Activated naive CD4-positive, alpha-beta T cell treated with anti-CD3 and anti-CD28 coated beads, Interleukin-2, amount 50 U/mL, for 24 hours (primary cell): ENCODE data around the gene ARHGAP26.

ENCODE experiments used
- H3K27ac Mint-ChIP-seq: one replicate; pipeline ENCODE4 v1.8.0; 2021; ENCODE audit warnings: mild to moderate bottlenecking, mixed read lengths
- H3K27me3 Mint-ChIP-seq: one replicate; pipeline ENCODE4 v1.8.0; 2021; ENCODE audit warnings: mixed read lengths
- H3K36me3 Mint-ChIP-seq: one replicate; pipeline ENCODE4 v1.8.0; 2021; ENCODE audit warnings: mixed read lengths
- H3K4me1 Mint-ChIP-seq: one replicate; pipeline ENCODE4 v1.8.0; 2021; ENCODE audit warnings: mixed read lengths
- H3K4me3 Mint-ChIP-seq: one replicate; pipeline ENCODE4 v1.8.0; 2021; ENCODE audit warnings: mild to moderate bottlenecking, mixed read lengths
- H3K9me3 Mint-ChIP-seq: one replicate; pipeline ENCODE4 v1.8.0; 2021; ENCODE audit warnings: mixed read lengths

The ARHGAP26 gene

DNA sequence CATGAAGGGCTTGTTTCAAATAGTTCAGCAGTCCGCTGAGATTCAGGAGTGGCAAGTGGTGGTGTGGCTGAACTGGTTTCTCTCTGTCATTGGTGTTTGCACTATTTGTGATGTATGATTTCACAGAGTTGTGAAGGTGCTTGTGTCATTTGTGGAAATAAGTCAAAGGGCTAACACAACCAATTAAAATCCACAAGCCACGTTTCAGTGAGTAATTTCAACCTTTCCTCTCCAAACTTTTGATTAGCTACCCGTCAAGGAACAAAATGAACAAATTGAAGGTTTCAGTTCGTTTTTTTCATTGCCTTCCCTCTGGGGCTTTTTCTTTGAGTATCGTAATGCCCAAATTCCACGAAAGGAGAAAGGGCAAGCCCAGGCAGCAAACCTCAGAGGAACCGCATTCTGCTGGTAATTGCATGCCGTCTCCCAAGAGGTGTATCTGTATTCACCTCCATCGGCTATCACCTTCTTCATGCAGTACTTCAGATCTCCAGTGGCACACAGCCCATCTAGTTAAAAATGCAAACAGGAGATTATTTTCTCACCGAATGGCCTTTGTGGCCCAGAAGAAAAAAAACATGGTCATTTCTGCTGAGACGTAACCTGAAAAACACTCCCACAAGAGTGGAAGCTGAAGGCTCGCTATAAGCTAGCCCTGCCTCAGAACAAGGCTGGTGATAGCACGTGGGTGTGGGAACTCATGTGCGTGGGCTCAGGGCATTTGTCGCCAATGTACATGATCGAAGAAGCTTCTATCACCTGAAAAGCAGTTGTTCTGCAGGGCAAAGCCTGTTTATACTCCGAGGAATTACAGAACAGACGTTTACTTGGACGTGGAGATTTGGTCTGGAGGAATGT, 436.2 kb downstream of the ARHGAP26 start:
- peaks cover 12% of the 10 kb centered on the region for H3K36me3 Mint-ChIP-seq
- no peaks in the 10 kb centered on the region for H3K4me1 Mint-ChIP-seq
- H3K4me3 Mint-ChIP-seq: no peak overlapping the region
- no peaks in the 10 kb centered on the region for H3K27me3 Mint-ChIP-seq
- H3K9me3 Mint-ChIP-seq: no peaks in the 10 kb centered on the region
- H3K27ac Mint-ChIP-seq: no peak overlapping the region

DNA sequence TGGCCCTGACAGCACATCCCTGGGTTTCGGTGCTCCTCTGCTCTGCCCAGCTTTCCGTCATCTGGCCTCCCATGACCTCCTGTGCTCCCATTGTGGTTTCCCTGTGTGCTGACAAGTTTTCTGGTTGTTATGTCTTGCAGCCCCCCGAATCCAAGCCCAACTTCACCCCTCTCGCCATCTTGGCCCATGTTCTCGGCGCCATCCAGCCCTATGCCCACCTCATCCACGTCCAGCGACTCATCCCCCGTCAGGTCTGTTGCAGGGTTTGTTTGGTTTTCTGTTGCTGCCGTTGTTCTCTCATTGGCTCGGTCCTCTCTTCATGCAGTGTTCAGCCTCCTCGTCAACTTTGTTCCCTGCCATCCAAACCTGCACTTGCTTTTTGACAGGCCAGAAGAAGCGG, 436.9 kb downstream of the ARHGAP26 start:
- Mint-ChIP-seq H3K27ac (no peak overlapping the region), H3K4me1 (no peaks in the 10 kb centered on the region), H3K4me3 (no peak overlapping the region), H3K36me3 (peaks cover 6% of the 10 kb centered on the region), H3K27me3 (no peaks in the 10 kb centered on the region), H3K9me3 (no peaks in the 10 kb centered on the region)

DNA sequence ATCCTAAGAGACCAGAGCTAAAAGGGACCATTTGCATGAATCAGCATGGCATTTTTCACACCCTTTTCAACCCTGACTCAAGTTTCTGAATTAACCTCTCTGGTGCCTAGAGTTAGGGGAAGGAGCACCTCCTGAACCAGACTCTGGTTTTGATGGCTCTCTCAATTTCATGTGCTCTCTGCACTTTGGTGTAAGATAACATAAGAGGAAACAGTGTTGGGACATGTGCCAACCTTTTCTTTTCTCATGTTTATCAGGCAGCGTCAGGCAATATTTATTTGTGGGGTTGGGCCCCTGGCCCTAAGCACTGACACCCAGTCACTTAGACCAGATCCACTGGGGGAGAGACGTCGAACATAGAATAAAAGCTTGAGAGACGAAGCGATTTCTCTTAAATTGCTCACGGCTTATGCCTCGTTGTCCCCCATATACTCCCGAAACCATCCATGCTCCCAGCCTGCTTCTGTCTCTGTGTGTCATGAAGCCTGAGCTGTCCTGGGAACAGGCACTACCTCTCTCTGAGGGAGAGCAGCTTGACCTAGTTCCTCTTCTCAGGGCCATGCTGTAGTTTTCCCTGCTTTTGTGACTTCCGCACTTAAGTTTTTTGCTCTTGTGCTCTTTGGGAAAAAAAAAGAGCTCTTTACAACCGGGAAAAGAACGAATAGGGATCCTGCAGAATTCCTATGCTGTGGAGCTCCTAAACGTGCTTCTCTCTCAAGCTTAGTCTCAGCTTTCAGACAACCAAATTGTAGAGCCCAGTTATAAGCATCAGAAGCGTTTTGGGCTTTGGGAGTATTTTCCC, 437.6 kb downstream of the ARHGAP26 start:
- no peak overlapping the region for H3K27ac Mint-ChIP-seq
- no peak overlapping the region for H3K4me3 Mint-ChIP-seq
- no peaks in the 10 kb centered on the region for H3K4me1 Mint-ChIP-seq
- H3K36me3 Mint-ChIP-seq: peaks cover 2% of the 10 kb centered on the region
- H3K9me3 Mint-ChIP-seq: no peaks in the 10 kb centered on the region
- no peaks in the 10 kb centered on the region for H3K27me3 Mint-ChIP-seq

DNA sequence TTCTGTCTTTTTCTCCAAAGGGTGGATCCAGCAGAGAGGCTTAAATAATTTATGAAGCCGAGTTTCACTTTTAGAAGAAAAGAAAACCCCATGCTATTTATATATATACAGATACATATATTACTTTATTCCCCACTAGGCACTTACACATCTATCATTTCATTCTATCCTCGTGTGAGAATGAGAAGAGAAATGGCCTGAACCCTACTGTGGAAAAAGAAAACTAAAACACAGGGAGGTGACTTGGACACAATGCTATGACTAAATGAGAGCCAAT, 438.1 kb downstream of the ARHGAP26 start:
- H3K27me3 Mint-ChIP-seq: no peaks in the 10 kb centered on the region
- H3K9me3 Mint-ChIP-seq: no peaks in the 10 kb centered on the region
- H3K4me3 Mint-ChIP-seq: no peak overlapping the region
- H3K4me1 Mint-ChIP-seq: no peaks in the 10 kb centered on the region
- no peak overlapping the region for H3K27ac Mint-ChIP-seq
- peaks cover 4% of the 10 kb centered on the region for H3K36me3 Mint-ChIP-seq

DNA sequence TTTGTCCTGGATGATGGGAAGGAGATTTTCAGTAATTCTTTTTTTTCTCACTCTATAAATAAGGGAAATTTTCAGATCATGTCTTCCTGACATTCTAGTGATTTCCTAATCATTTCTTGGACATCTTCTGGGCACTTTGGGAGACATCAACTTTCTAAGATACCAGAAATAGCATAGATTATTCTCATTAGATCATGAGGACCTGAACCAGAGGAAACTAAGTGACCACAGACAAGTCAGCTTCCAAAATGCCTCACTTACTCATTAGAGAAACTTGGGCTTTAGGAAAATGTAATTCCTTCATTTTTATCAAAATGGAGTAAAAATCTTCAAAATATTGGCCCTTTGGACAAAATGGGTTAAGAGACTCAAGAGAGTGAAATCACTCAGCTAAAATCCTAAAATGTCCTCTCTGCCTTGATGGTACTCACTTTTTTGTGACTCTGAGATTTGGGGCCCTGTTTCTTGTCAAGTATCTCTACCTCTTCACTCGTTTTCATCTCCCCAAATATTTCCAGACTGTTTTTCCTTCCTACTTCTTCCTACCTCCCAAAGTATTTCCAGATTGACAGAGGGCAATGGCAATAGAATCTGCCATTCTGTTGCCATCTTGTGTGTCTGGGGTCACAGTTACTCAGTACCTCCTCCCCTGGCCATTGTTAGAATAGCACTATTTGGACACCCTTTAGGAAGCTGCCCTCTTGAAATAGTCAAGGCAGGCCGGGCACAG, 438.8 kb downstream of the ARHGAP26 start:
- no peak overlapping the region for H3K27ac Mint-ChIP-seq
- peaks cover 5% of the 10 kb centered on the region for H3K36me3 Mint-ChIP-seq
- H3K27me3 Mint-ChIP-seq: no peaks in the 10 kb centered on the region
- H3K4me1 Mint-ChIP-seq: no peaks in the 10 kb centered on the region
- no peaks in the 10 kb centered on the region for H3K9me3 Mint-ChIP-seq
- no peak overlapping the region for H3K4me3 Mint-ChIP-seq

DNA sequence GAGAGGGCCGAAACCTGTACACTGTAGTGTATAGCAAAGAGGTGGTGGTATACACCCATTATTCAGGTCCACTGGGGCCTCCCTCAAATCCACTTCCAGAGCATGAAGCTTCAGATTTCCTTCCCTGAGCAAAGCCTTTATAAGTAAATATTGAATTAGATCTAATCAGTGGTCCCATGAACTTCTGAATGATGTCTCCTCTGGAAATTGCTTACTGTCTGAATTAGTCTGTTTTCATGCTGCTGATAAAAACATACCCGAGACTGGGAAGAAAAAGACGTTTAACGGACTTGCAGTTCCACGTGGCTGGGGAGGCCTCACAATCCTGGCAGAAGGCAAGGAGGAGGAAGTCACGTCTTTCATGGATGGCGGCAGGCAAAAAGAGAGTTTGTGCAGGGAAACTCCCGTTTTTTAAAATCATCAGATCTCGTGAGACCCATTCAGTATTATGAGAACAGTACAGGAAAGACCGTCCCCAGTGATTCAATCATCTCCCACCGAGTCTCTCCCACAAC, 439.8 kb downstream of the ARHGAP26 start:
- no peak overlapping the region for H3K4me3 Mint-ChIP-seq
- H3K4me1 Mint-ChIP-seq: no peaks in the 10 kb centered on the region
- no peaks in the 10 kb centered on the region for H3K9me3 Mint-ChIP-seq
- H3K36me3 Mint-ChIP-seq: peaks cover 7% of the 10 kb centered on the region
- H3K27me3 Mint-ChIP-seq: no peaks in the 10 kb centered on the region
- no peak overlapping the region for H3K27ac Mint-ChIP-seq

DNA sequence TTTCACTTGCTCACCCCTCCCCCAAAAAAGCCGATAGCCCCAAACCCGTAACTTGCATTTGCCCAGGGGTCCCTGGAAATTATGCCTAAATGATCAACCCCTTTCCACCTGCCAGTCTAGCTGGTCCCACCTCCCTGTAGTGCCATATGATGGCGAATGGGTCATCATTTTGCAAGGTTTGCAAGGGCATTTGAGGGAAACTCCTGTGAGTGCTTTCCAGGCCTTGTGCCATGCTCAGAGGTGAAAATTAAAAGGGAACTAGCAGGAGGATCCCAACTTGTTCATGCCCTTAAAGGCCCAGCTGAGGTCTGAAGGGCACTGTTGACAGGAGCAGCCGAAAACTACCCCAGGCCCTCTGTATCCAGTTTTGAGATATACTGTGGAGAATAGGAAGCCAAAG, 440.4 kb downstream of the ARHGAP26 start:
- Mint-ChIP-seq H3K4me1 (no peaks in the 10 kb centered on the region), H3K9me3 (no peaks in the 10 kb centered on the region), H3K36me3 (peaks cover 7% of the 10 kb centered on the region), H3K27me3 (no peaks in the 10 kb centered on the region), H3K4me3 (no peak overlapping the region), H3K27ac (no peak overlapping the region)

DNA sequence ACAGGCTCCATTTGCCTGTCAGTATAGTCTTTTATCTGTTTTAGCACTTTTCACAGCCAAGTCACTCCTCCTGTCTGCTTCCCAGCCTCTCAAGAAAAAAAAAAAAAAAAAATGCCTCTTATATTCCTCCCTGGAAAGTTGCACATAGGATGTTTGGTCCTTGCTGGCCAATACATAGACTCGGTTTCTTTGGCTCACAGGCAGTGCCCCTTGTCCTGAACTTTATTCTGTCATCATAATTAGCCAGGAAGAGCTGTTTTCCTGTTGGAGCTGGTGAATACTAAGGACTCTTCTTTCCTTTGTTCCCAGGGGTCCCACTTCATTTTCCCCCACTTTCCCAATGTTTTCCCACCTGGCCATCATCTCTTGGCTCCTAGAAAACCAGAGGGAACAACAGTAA, 442.1 kb downstream of the ARHGAP26 start:
- no peaks in the 10 kb centered on the region for H3K4me1 Mint-ChIP-seq
- no peak overlapping the region for H3K4me3 Mint-ChIP-seq
- H3K27ac Mint-ChIP-seq: no peak overlapping the region
- H3K36me3 Mint-ChIP-seq: peaks cover 7% of the 10 kb centered on the region
- H3K27me3 Mint-ChIP-seq: no peaks in the 10 kb centered on the region
- H3K9me3 Mint-ChIP-seq: no peaks in the 10 kb centered on the region

DNA sequence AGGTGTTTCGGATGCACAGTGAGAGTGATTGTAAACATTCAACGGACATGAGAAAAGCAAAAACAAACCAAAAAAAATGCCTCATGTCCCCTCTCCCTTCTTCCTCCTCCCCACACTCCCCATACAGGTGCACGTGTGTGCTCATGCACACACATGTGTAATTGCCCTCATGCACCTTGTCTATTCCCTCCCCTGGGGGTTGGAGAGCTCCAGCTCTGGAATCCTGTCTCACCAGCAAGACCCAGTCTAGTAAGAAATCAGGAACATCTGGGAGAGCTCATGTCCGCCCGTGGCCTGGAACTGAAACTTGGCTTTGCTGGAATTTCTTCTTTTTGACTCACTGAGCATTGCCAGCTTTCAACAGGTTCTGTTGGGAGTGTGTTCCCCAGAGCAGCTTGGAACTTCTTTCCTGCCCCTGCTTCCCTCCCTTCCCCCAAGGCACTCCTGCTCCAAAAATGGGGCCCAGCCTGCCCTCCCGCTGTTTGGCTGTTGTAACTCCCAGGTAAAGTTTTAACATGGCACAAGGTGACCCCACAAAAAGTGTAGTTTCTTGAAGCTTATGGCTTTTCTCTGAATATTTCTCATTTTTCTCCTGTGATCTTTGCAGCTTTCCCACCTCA, 443.2 kb downstream of the ARHGAP26 start:
- no peak overlapping the region for H3K4me3 Mint-ChIP-seq
- H3K27me3 Mint-ChIP-seq: no peaks in the 10 kb centered on the region
- H3K9me3 Mint-ChIP-seq: no peaks in the 10 kb centered on the region
- H3K36me3 Mint-ChIP-seq: peaks cover 11% of the 10 kb centered on the region
- no peak overlapping the region for H3K27ac Mint-ChIP-seq
- no peaks in the 10 kb centered on the region for H3K4me1 Mint-ChIP-seq

DNA sequence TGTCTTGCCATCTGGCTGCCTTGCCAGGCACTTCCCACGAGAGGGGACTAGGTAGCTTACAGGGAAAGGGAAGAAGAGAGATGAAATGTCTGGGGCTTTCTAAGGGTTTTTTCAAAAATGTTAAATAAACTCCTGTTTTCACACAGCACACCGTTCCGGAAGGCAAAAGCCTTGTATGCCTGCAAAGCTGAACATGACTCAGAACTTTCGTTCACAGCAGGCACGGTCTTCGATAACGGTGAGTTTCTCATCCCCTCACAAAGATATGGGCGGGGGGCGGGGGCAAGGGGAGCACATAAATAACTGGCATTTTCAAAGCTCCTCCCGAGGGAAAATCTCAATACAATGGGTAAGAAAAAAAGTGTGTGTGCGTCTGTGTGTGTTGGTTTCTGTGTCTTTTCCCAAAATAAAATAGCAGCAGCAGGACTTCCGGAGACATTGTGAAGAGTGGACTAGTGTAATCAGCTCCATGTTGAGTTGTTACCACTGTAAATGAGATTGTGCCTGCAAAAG, 443.7 kb downstream of the ARHGAP26 start:
- H3K4me3 Mint-ChIP-seq: no peak overlapping the region
- no peaks in the 10 kb centered on the region for H3K27me3 Mint-ChIP-seq
- no peaks in the 10 kb centered on the region for H3K4me1 Mint-ChIP-seq
- H3K36me3 Mint-ChIP-seq: peaks cover 11% of the 10 kb centered on the region
- H3K9me3 Mint-ChIP-seq: no peaks in the 10 kb centered on the region
- H3K27ac Mint-ChIP-seq: no peak overlapping the region

DNA sequence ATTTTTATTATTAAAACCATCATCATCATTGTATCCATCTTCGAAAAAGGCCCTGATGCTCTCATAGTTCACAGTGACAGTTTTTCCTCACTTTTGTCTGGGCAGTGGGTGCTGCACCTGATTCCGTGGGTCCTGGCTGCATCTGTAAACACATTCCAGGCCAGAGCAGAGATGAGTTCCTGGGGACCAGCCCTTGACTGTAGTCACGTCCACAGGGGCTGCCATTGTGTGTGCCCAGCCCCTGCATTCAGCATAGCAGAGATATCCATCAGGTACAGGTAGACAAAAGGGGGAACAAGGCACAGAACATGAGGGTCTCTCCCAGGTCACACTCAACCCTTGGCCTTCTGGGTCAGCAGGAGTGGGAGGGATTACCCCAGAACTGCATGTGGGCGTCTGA, 444.3 kb downstream of the ARHGAP26 start:
- Mint-ChIP-seq H3K4me3 (no peak overlapping the region), H3K27me3 (no peaks in the 10 kb centered on the region), H3K36me3 (peaks cover 9% of the 10 kb centered on the region), H3K27ac (no peak overlapping the region), H3K4me1 (no peaks in the 10 kb centered on the region), H3K9me3 (no peaks in the 10 kb centered on the region)

DNA sequence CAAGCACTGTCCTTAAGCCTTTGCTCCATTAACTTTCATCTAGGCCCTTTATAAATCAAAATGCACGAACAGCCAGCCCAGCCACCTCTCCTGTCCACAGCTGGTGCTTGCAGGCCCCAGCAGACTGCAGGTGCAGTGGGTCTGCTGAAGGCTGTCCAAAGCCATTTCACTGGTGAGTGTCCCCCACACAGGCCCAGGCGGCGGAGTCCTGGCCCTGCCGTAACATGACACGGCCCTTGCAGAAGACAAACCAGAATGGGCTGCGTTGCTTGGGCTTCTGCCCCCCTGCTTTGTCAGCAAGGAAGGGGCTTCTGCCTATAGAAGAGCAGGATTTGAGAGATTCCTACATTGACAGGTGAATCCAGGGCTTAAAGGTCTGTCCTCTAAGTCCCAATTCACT, 444.7 kb downstream of the ARHGAP26 start:
- Mint-ChIP-seq H3K4me1 (no peaks in the 10 kb centered on the region), H3K27ac (no peak overlapping the region), H3K36me3 (peaks cover 9% of the 10 kb centered on the region)

DNA sequence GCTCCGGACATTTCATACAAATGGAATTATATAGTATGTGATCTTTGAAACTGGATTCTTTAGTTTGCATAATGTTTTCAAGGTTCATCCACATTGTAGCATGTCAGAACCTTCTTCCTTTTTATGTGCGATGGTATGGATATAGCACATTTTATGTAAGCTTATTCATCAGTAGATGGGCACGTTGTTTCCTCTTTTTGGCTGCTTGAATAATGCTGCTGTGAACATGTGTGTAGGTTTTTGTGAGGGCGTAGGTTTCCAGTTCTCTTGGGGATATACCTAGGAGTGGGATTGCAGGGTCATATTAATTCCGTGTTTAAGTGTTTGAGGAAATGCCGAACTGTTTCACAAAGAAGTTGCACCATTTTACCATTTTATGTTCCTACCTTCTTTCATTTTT, 445.5 kb downstream of the ARHGAP26 start:
- no peaks in the 10 kb centered on the region for H3K27me3 Mint-ChIP-seq
- H3K27ac Mint-ChIP-seq: no peak overlapping the region
- peaks cover 5% of the 10 kb centered on the region for H3K4me1 Mint-ChIP-seq
- H3K9me3 Mint-ChIP-seq: no peaks in the 10 kb centered on the region
- H3K4me3 Mint-ChIP-seq: no peak overlapping the region
- H3K36me3 Mint-ChIP-seq: peaks cover 9% of the 10 kb centered on the region

More for the DNA sequence above, 444.7 kb downstream of the ARHGAP26 start:
- Mint-ChIP-seq H3K9me3 (no peaks in the 10 kb centered on the region), H3K27me3 (no peaks in the 10 kb centered on the region), H3K4me3 (no peak overlapping the region)

DNA sequence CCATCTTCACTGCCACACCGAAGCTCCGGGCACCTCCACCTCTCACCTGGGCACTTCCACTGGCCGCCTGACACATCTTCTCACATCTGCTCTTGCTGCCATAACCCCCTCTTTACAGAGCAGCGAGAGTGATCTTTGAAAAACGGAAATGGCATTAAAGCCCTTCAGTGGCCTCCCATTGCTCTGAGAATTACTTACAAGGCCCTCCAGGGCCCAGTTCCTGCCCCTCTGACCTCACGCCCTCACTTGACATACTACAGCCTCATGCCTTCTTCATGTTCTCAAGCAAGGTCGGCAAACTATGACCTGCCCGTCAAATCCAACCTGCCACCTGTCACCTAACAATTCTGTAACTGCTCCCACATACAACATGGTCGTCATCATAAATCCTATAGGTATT, 446.0 kb downstream of the ARHGAP26 start:
- peaks cover 11% of the 10 kb centered on the region for H3K36me3 Mint-ChIP-seq
- H3K4me3 Mint-ChIP-seq: no peak overlapping the region
- H3K27ac Mint-ChIP-seq: no peak overlapping the region
- H3K27me3 Mint-ChIP-seq: no peaks in the 10 kb centered on the region
- H3K9me3 Mint-ChIP-seq: no peaks in the 10 kb centered on the region
- H3K4me1 Mint-ChIP-seq: peaks cover 10% of the 10 kb centered on the region

DNA sequence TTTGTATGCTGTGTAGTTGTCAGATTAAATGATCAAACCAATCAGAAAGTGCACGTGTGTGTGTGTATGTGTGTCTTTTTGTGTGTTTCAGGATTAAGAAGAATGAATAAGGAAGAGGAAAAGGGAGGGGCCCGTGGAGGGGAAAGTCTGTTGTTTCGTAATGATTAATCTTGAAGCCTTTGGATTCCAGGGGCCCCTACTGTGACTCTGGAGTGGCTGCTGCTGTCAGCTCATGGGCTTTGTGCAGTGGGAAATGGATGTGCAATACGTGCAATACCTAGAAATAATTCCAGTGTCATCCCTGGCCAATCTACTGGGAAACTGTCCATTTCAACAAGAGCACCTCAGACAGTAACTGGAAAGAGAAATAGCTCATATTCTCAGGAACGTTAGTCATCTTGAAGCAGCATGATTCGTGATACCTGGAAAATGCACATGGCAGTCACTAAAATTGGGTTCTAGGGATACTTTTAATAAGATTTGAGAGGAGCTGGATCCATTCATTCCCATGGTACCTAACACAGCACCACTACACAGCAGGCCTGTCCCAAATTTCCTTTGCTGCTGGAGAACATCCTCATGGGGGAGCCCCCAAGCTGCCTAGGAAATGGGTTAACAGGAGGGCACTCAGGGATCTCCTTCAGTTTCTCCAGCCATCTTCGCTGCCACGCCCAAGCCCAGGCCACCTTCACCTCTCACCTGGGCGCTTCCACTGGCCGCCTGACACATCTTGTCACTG, 447.1 kb downstream of the ARHGAP26 start:
- Mint-ChIP-seq H3K27me3 (no peaks in the 10 kb centered on the region), H3K9me3 (no peaks in the 10 kb centered on the region), H3K27ac (peak overlapping the region; percentile 38), H3K36me3 (peaks cover 12% of the 10 kb centered on the region), H3K4me1 (peaks cover 19% of the 10 kb centered on the region), H3K4me3 (no peak overlapping the region)
